ENCODE measurements around the gene SWAP70. TPM values are rescaled to one million over a fixed set of nuclear protein-coding genes. Genes with fewer than 3 reads are reported as not detected.

The SWAP70 gene
- total and polyA plus RNA-seq, 2 of the 13 experiments (the other 11 are each of a cell fraction or from before 2014, with no cell fraction given), result 4.6 to 8.7 TPM

GRCh38 chr11:9758637-9759518 lies 95.0 kb downstream of the SWAP70 start (continued):
- TF ChIP-seq ZNF781 (CRISPR knock-in tag; IDR thresholded peaks at IDR 0.05; ENCODE audit: borderline replicate concordance, not compliant biosample characterization) (no peak), FIP1L1 (IDR thresholded peaks at IDR 0.05; ENCODE audit: borderline replicate concordance, insufficient read depth, low read depth, low read length) (no peak), ZNF619 (CRISPR knock-in tag; IDR thresholded peaks at IDR 0.05) (no peak), GZF1 (CRISPR knock-in tag; IDR thresholded peaks at IDR 0.05) (peak; percentile 73; the same call in 1 of the 2 replicates), BHLHE40 (IDR thresholded peaks at IDR 0.05; ENCODE audit: low read length) (no peak), NCOA2 (CRISPR knock-in tag; IDR thresholded peaks at IDR 0.05) (peak; percentile 26; the same call in 1 of the 2 replicates), ZNF296 (CRISPR knock-in tag; conservative IDR thresholded peaks at IDR 0.05) (no peak; the same call in 1 of the 2 replicates), ZBTB25 (CRISPR knock-in tag; IDR thresholded peaks at IDR 0.05) (no peak), ISX (CRISPR knock-in tag; conservative IDR thresholded peaks at IDR 0.05) (no peak), ZNF782 (CRISPR knock-in tag; IDR thresholded peaks at IDR 0.05; ENCODE audit: borderline replicate concordance) (0 out of 2 replicates have a peak, but pooled peaks have one; percentile 71), HNRNPL (IDR thresholded peaks at IDR 0.05; ENCODE audit: low read depth, low read length) (0 out of 2 replicates have a peak, but pooled peaks have one; percentile 65), TERF1 (CRISPR knock-in tag; IDR thresholded peaks at IDR 0.05) (no peak), IKZF5 (CRISPR knock-in tag; IDR thresholded peaks at IDR 0.05) (no peak), SP5 (CRISPR knock-in tag; IDR thresholded peaks at IDR 0.05; ENCODE audit: borderline replicate concordance, low read depth) (peak; percentile 62), ZNF577 (CRISPR knock-in tag; IDR thresholded peaks at IDR 0.05; ENCODE audit: borderline replicate concordance, low read depth) (no peak), HES4 (CRISPR knock-in tag; IDR thresholded peaks at IDR 0.05; ENCODE audit: borderline replicate concordance) (no peak), ZNF556 (CRISPR knock-in tag; IDR thresholded peaks at IDR 0.05; ENCODE audit: borderline replicate concordance) (peak; percentile 75; the same call in 1 of the 2 replicates), SNAPC4 (CRISPR knock-in tag; IDR thresholded peaks at IDR 0.05) (no peak), ZNF124 (CRISPR knock-in tag; IDR thresholded peaks at IDR 0.05) (no peak), CHCHD3 (CRISPR knock-in tag; IDR thresholded peaks at IDR 0.05) (no peak), ZNF383 (CRISPR knock-in tag; IDR thresholded peaks at IDR 0.05; ENCODE audit: borderline replicate concordance) (no peak)
